ENCODE measurements around the gene METRNL. TPM values are rescaled to one million over a fixed set of nuclear protein-coding genes. Genes with fewer than 3 reads are reported as not detected.
"Not testable (repeated sequence)": the region's sequence is repeated elsewhere in the genome, so short reads cannot be mapped to it uniquely, and the experiment has no call there.

Gene METRNL
- total and polyA plus RNA-seq, 2 donors, result 37.7 to 118 TPM

GRCh38 chr17:83110735-83111134 is 31.3 kb downstream of the METRNL start:
- Histone ChIP-seq H3K4me1 (ENCODE audit: insufficient read depth) (no peaks in the 10 kb centered on the region), H3K4me3 (ENCODE audit: low read depth, low read length) (no peak overlapping the region), H3K27ac (ENCODE audit: low read depth) (no peak overlapping the region), H3K36me3 (ENCODE audit: insufficient read depth) (no peaks in the 10 kb centered on the region)
- no peak for DNase-seq (ENCODE audit: extremely low spot score)
- WGBS, result 24% methylated on average over 16 of the region's 16 CpGs

GRCh38 chr17:83111516-83112282 is 32.3 kb downstream of the METRNL start:
- DNase-seq (ENCODE audit: extremely low spot score), result no peak
- H3K4me3 ChIP-seq (ENCODE audit: low read depth, low read length), result no peak overlapping the region
- no peaks in the 10 kb centered on the region for H3K36me3 ChIP-seq (ENCODE audit: insufficient read depth)
- H3K27ac ChIP-seq (ENCODE audit: low read depth), result no peak overlapping the region
- no peaks in the 10 kb centered on the region for H3K4me1 ChIP-seq (ENCODE audit: insufficient read depth)
- WGBS, result 93% methylated on average over 35 of the region's 35 CpGs

- H3K4me1 ChIP-seq (ENCODE audit: insufficient read depth), result no peaks in the 10 kb centered on the region
- DNase-seq (ENCODE audit: extremely low spot score), result no peak
- 91% methylated on average over 11 of the region's 11 CpGs for WGBS
- H3K4me3 ChIP-seq (ENCODE audit: low read depth, low read length), result no peak overlapping the region
- H3K36me3 ChIP-seq (ENCODE audit: insufficient read depth), result no peaks in the 10 kb centered on the region
- no peak overlapping the region for H3K27ac ChIP-seq (ENCODE audit: low read depth)
These were observed 34.0 kb downstream of the METRNL start for GRCh38 chr17:83113381-83113780.

- H3K27ac ChIP-seq (ENCODE audit: low read depth), result no peak overlapping the region
- H3K4me3 ChIP-seq (ENCODE audit: low read depth, low read length), result no peak overlapping the region
- no peaks in the 10 kb centered on the region for H3K4me1 ChIP-seq (ENCODE audit: insufficient read depth)
- H3K36me3 ChIP-seq (ENCODE audit: insufficient read depth), result no peaks in the 10 kb centered on the region
- WGBS, result 94% methylated on average over 22 of the region's 22 CpGs
- DNase-seq (ENCODE audit: extremely low spot score), result no peak
These were observed 34.4 kb downstream of the METRNL start for GRCh38 chr17:83113792-83114191.

- Histone ChIP-seq H3K36me3 (ENCODE audit: insufficient read depth) (no peaks in the 10 kb centered on the region), H3K27ac (ENCODE audit: low read depth) (no peak overlapping the region), H3K4me1 (ENCODE audit: insufficient read depth) (no peaks in the 10 kb centered on the region), H3K4me3 (ENCODE audit: low read depth, low read length) (no peak overlapping the region)
- DNase-seq (ENCODE audit: extremely low spot score), result no peak
- 92% methylated on average over 15 of the region's 15 CpGs for WGBS
These were observed 35.3 kb downstream of the METRNL start for GRCh38 chr17:83114706-83115105.

- DNase-seq (ENCODE audit: extremely low spot score), result no peak
- Histone ChIP-seq H3K4me3 (ENCODE audit: low read depth, low read length) (no peak overlapping the region), H3K36me3 (ENCODE audit: insufficient read depth) (no peaks in the 10 kb centered on the region), H3K4me1 (ENCODE audit: insufficient read depth) (no peaks in the 10 kb centered on the region), H3K27ac (ENCODE audit: low read depth) (no peak overlapping the region)
- WGBS, result 96% methylated on average over 19 of the region's 19 CpGs
These were observed 35.8 kb downstream of the METRNL start for GRCh38 chr17:83115202-83115651.

- no peak for DNase-seq (ENCODE audit: extremely low spot score)
- no peak overlapping the region for H3K27ac ChIP-seq (ENCODE audit: low read depth)
- no peak overlapping the region for H3K4me3 ChIP-seq (ENCODE audit: low read depth, low read length)
- no peaks in the 10 kb centered on the region for H3K36me3 ChIP-seq (ENCODE audit: insufficient read depth)
- WGBS, result 88% methylated on average over 18 of the region's 18 CpGs
- no peaks in the 10 kb centered on the region for H3K4me1 ChIP-seq (ENCODE audit: insufficient read depth)
These were observed 36.4 kb downstream of the METRNL start for GRCh38 chr17:83115832-83116231.

- 93% methylated on average over 23 of the region's 23 CpGs for WGBS
- no peak overlapping the region for H3K27ac ChIP-seq (ENCODE audit: low read depth)
- H3K4me3 ChIP-seq (ENCODE audit: low read depth, low read length), result no peak overlapping the region
- no peaks in the 10 kb centered on the region for H3K4me1 ChIP-seq (ENCODE audit: insufficient read depth)
- no peaks in the 10 kb centered on the region for H3K36me3 ChIP-seq (ENCODE audit: insufficient read depth)
- no peak for DNase-seq (ENCODE audit: extremely low spot score)
These were observed 36.9 kb downstream of the METRNL start for GRCh38 chr17:83116311-83116771.

GRCh38 chr17:83116783-83117555 is 37.6 kb downstream of the METRNL start:
- H3K27ac ChIP-seq (ENCODE audit: low read depth), result no peak overlapping the region
- WGBS, result 94% methylated on average over 21 of the region's 21 CpGs
- H3K4me1 ChIP-seq (ENCODE audit: insufficient read depth), result no peaks in the 10 kb centered on the region
- no peak overlapping the region for H3K4me3 ChIP-seq (ENCODE audit: low read depth, low read length)
- H3K36me3 ChIP-seq (ENCODE audit: insufficient read depth), result no peaks in the 10 kb centered on the region
- DNase-seq (ENCODE audit: extremely low spot score), result no peak

GRCh38 chr17:83117583-83117982 is 38.2 kb downstream of the METRNL start:
- Histone ChIP-seq H3K4me1 (ENCODE audit: insufficient read depth) (no peaks in the 10 kb centered on the region), H3K36me3 (ENCODE audit: insufficient read depth) (no peaks in the 10 kb centered on the region), H3K4me3 (ENCODE audit: low read depth, low read length) (no peak overlapping the region), H3K27ac (ENCODE audit: low read depth) (no peak overlapping the region)
- DNase-seq (ENCODE audit: extremely low spot score), result no peak
- WGBS, result 84% methylated on average over 5 of the region's 5 CpGs

GRCh38 chr17:83118071-83118841 is 38.8 kb downstream of the METRNL start:
- H3K4me3 ChIP-seq (ENCODE audit: low read depth, low read length), result no peak overlapping the region
- H3K36me3 ChIP-seq (ENCODE audit: insufficient read depth), result no peaks in the 10 kb centered on the region
- H3K4me1 ChIP-seq (ENCODE audit: insufficient read depth), result no peaks in the 10 kb centered on the region
- no peak for DNase-seq (ENCODE audit: extremely low spot score)
- H3K27ac ChIP-seq (ENCODE audit: low read depth), result no peak overlapping the region
- 82% methylated on average over 22 of the region's 22 CpGs for WGBS

- Histone ChIP-seq H3K27ac (ENCODE audit: low read depth) (no peak overlapping the region), H3K4me1 (ENCODE audit: insufficient read depth) (no peaks in the 10 kb centered on the region), H3K4me3 (ENCODE audit: low read depth, low read length) (no peak overlapping the region), H3K36me3 (ENCODE audit: insufficient read depth) (no peaks in the 10 kb centered on the region)
- DNase-seq (ENCODE audit: extremely low spot score), result no peak
- WGBS, result 70% methylated on average over 25 of the region's 25 CpGs
These were observed 40.8 kb downstream of the METRNL start for GRCh38 chr17:83119987-83120864.

- H3K27ac ChIP-seq (ENCODE audit: low read depth); H3K4me3 ChIP-seq (ENCODE audit: low read depth, low read length); DNase-seq (ENCODE audit: extremely low spot score); H3K4me1 ChIP-seq (ENCODE audit: insufficient read depth); H3K36me3 ChIP-seq (ENCODE audit: insufficient read depth): not testable (repeated sequence)
- 76% methylated on average over 12 of the region's 12 CpGs for WGBS
These were observed 42.1 kb downstream of the METRNL start for GRCh38 chr17:83121473-83121872.

Data from urinary bladder (tissue), 4 donors.